GM13976 (cell line): ENCODE measurements around the gene SLC4A3.

Source experiments
- DNase-seq: peaks from one replicate; pipeline ENCODE4 v3.0.0; 2012; ENCODE audit warnings: low spot score
- in situ Hi-C: fragments of 300-500 bp; cut with MboI; formaldehyde crosslinking; loops from one replicate; pipeline ENCODE4 v1.12.0; 2022; ENCODE audit warnings: low sequenced_read_pairs, mixed read lengths, inconsistent platforms; ENCODE audit not compliant: unreplicated experiment
- TF ChIP-seq, protein P1 (sequence below): IDR thresholded peaks from 2 replicates; pipeline ENCODE4 v1.5.1; 2012; ENCODE audit warnings: borderline replicate concordance, mild to moderate bottlenecking; ENCODE audit not compliant: insufficient read depth; ENCODE audit errors: extremely low read depth, missing control alignments, control extremely low read depth

The SLC4A3 gene

GRCh38 chr2:219684721-219685689, 57.6 kb downstream of the SLC4A3 start:
- TF ChIP-seq, protein P1, sequence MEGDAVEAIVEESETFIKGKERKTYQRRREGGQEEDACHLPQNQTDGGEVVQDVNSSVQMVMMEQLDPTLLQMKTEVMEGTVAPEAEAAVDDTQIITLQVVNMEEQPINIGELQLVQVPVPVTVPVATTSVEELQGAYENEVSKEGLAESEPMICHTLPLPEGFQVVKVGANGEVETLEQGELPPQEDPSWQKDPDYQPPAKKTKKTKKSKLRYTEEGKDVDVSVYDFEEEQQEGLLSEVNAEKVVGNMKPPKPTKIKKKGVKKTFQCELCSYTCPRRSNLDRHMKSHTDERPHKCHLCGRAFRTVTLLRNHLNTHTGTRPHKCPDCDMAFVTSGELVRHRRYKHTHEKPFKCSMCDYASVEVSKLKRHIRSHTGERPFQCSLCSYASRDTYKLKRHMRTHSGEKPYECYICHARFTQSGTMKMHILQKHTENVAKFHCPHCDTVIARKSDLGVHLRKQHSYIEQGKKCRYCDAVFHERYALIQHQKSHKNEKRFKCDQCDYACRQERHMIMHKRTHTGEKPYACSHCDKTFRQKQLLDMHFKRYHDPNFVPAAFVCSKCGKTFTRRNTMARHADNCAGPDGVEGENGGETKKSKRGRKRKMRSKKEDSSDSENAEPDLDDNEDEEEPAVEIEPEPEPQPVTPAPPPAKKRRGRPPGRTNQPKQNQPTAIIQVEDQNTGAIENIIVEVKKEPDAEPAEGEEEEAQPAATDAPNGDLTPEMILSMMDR = no peak
- DNase-seq = peak; percentile 65
- in situ Hi-C loops = no loop called here

DNA sequence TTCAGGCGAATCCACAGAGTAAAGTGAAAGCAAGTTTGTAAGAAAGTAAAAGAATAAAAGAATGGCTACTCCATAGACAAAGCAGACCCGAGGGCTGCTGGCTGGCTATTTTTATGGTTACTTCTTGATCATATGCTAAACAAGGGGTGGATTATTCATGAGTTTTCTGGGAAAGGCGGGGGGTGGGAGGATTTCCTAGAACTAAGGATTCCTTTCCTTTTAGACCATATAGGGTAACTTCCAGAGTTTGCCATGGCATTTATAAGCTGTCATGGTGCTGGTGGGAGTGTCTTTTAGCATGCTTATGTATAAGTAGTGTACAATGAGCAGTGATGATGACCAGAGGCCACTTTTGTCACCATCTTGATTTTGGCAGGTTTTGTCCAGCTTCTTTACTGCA, 59.8 kb downstream of the SLC4A3 start:
- TF ChIP-seq, protein P1 = no peak
- in situ Hi-C loops = no loop called here
- no peak for DNase-seq

DNA sequence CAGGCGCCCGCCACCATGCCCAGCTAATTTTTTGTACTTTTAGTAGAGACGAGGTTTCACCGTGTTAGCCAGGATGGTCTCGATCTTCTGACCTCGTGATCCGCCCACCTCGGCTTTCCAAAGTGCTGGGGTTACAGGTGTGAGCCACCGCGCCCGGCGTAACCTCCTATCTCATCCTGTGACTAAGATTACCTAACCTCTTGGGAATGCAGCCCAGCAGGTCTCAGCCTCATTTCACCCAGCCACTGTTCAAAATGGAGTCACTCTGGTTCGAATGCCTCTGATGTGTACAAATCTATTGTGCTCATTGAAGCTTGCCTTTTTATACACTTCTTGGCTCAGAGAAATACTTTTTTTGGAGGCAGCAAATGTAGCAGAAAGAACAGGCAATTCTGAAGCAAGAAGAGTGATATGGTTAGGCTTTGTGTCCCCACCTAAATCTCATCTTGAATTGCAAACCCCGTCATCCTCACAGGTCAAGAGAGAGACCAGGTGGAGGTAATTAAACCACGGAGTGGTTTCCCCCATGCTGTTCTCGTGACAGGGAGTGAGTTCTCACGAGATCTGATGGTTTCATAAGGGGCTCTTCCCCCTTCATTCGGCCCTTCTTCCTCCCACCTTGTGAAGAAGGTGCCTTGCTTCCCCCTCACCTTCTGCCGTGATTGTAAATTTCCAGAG, 60.6 kb downstream of the SLC4A3 start:
- in situ Hi-C loops = no loop called here
- TF ChIP-seq, protein P1 = no peak
- DNase-seq = no peak

DNA sequence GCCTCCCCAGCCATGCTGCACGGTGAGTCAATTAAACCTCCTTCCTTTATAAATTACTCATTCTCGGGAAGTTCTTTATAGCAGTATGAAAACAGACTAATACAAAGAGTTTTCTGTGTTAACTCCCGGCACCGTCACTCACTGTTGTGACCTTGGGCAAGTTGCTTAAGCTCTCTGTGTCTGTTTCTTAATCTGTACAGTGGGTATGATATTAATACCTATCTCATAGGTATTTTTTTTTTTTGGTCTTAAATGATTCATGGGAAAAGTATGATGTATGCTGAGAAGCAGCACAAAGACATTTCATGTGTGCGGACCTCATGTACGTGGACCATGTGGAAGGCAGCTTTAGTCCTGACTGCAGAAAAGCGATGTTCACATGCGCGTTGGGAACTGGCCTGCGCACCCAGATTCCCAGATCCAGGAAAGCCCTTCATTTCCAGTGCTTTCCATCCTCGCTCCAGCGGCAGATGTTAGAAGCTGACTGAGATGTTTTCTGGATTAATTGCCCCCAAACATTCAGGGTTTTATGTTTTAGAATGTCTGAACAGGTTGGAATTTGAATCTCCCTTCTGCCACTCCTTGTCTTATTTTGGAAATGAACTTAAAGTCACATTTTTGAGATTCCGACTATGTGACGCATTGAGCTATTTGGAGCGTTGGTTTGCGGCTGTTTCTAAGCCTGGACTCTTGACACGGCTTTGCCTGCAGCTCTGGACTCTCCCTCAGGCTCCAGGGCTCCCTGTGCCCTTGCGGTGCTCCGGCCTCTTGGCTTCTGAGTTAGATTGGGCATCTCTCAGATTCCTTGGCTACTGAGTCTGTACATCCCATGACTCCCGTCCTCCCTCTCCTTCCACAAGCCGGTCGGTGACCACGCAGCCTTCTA, 61.4 kb downstream of the SLC4A3 start:
- TF ChIP-seq, protein P1 = no peak
- in situ Hi-C loops = no loop called here
- no peak for DNase-seq

DNA sequence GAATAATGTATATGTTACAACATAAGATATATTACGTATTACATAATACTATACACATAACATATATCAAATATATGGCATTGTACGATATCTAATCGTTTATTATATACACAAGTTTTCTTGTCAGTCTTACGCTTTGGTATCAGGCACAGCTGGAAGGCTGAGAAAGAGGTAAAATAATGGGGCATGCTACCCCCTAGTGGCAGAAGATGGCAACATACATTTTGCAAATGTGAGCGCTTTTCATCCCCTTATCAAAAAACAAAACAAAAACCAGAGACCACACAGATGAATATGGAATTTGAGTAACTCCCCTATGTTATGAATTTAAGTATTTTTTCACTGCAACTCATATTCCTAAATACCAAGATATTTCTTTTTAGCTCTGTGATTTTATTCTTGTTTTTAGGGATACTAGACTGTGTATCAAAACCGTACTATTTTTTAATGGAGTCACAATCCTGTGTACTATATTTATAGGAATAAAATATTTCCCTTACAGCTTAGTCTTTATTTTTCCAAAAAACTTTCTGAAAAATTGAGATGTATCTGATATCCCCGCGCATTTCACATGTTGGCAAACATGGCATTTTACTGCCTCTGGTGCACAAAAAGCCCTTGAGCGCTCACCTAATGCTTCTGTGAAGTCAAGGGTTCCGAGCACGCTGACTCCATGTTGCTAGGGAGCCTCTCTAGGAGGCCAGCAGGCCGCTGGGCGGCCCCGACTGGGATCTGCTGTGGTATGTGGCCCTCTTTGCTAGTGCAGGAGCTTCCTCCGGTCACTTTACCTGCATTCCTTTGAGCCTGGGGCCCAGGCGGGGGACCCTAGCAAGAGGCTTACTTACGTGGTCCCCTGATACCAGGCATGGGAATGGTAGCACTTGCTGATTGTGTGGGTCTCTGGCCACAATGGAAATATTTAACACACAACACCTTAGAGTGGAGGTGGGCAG, 62.5 kb downstream of the SLC4A3 start:
- peak; percentile 73 for DNase-seq
- TF ChIP-seq, protein P1 = peak; percentile 73
- in situ Hi-C loops = loop anchor here (10.0 kb wide), 1 partner anchor 155 kb away; no protein-coding TSS in a partner anchor
